Natural killer cell (primary cell): ENCODE measurements around the gene ZGPAT. TPM values are rescaled to one million over a fixed set of nuclear protein-coding genes. Genes with fewer than 3 reads are reported as not detected.

Experiments used
- ATAC-seq, 3 donors: fragments of 150-1000 bp in 2 of 3; fragments of 200-7000 bp in 1 of 3; cut with Tn5 transposase; 1 replicate in 1 of 3; 2 replicates in 2 of 3; pipeline ENCODE4 v1.10.0; 2021; ENCODE audit warnings: mild to moderate bottlenecking in 2 of 3, moderate library complexity in 2 of 3
- DNase-seq, 2 donors: peaks; one replicate each; pipeline versions ENCODE4 v3.0.0 to v3.0.0-alpha.2; 2013 to 2021; ENCODE audit warnings: mixed read lengths in 1 of 2
- H3K27ac ChIP-seq: one replicate; pipeline ENCODE4 v1.5.1; 2013; ENCODE audit warnings: mild to moderate bottlenecking, low read length
- H3K27me3 ChIP-seq: one replicate; pipeline ENCODE4 v1.6.1; 2013; ENCODE audit warnings: low read length; ENCODE audit not compliant: control insufficient read depth, insufficient read depth
- H3K36me3 ChIP-seq: one replicate; pipeline ENCODE4 v1.6.1; 2013; ENCODE audit warnings: low read length; ENCODE audit not compliant: control insufficient read depth, insufficient read depth
- H3K4me1 ChIP-seq: one replicate; pipeline ENCODE4 v1.6.1; 2013; ENCODE audit warnings: low read length; ENCODE audit not compliant: control insufficient read depth, insufficient read depth
- H3K4me3 ChIP-seq: one replicate; pipeline ENCODE4 v1.5.1; 2013; ENCODE audit warnings: low read length
- H3K9me3 ChIP-seq: one replicate; pipeline ENCODE4 v1.6.1; 2013; ENCODE audit warnings: low read length; ENCODE audit not compliant: control insufficient read depth, insufficient read depth
- H3K27ac Mint-ChIP-seq, 2 donors: one replicate each; pipeline ENCODE4 v1.8.0; 2022; ENCODE audit warnings: mild to moderate bottlenecking in 2 of 2, mixed read lengths in 2 of 2, moderate library complexity in 1 of 2
- H3K27me3 Mint-ChIP-seq, 2 donors: one replicate each; pipeline ENCODE4 v1.8.0; 2022; ENCODE audit warnings: low read depth in 2 of 2, mixed read lengths in 2 of 2
- H3K36me3 Mint-ChIP-seq: one replicate; pipeline ENCODE4 v1.8.0; 2022; ENCODE audit warnings: mixed read lengths
- H3K4me1 Mint-ChIP-seq, 2 donors: one replicate each; pipeline ENCODE4 v1.8.0; 2022; ENCODE audit warnings: mixed read lengths in 2 of 2
- H3K4me3 Mint-ChIP-seq: one replicate; pipeline ENCODE4 v1.8.0; 2022; ENCODE audit warnings: mild to moderate bottlenecking, moderate library complexity, mixed read lengths
- H3K9me3 Mint-ChIP-seq, 2 donors: one replicate each; pipeline ENCODE4 v1.8.0; 2022; ENCODE audit warnings: mixed read lengths in 2 of 2
- WGBS: methylation state at CpG from one replicate; pipeline ENCODE4 v1.1.7; 2013; ENCODE audit warnings: missing lambda C conversion rate; ENCODE audit not compliant: insufficient coverage; 5-methylcytosine and 5-hydroxymethylcytosine counted together
- intact Hi-C: fragments of 100-400 bp; cut with micrococcal nuclease; formaldehyde crosslinking; loops from one replicate; pipeline ENCODE4 v1.14.2; 2022
- total RNA-seq, 4 donors: library from RNA; stranded (reverse); fragments of 120-200 nt in 1 of 4; gene quantifications; one replicate each; pipeline versions ENCODE4 v1.2.3 to v1.2.4, GENCODE V29; 2013 to 2022
- TF ChIP-seq, protein P1 (sequence below): fragments of 200-600 bp; IDR thresholded peaks from one replicate; pipeline ENCODE4 v1.8.0; 2022; ENCODE audit warnings: antibody characterized with exemption

Gene ZGPAT
- total RNA-seq, 3 donors from 2014 or later (not counting 1 experiment from before 2014, with no cell fraction given), result 39.3 to 47.7 (median 46.1) TPM

GRCh38 chr20:63750807-63751470, 43.1 kb downstream of the ZGPAT start:
- no peak overlapping the region for H3K4me3 ChIP-seq
- 54% methylated on average over 26 of the region's 26 CpGs for WGBS
- H3K27ac ChIP-seq, result peak overlapping the region; percentile 49
- H3K9me3 Mint-ChIP-seq, result no peaks in the 10 kb centered on the region
- no peaks in the 10 kb centered on the region for H3K9me3 ChIP-seq
- peak overlapping the region; percentile 59 for H3K4me3 Mint-ChIP-seq
- ATAC-seq, result peak; percentile 58 to 88 (median 78)
- TF ChIP-seq, protein P1, sequence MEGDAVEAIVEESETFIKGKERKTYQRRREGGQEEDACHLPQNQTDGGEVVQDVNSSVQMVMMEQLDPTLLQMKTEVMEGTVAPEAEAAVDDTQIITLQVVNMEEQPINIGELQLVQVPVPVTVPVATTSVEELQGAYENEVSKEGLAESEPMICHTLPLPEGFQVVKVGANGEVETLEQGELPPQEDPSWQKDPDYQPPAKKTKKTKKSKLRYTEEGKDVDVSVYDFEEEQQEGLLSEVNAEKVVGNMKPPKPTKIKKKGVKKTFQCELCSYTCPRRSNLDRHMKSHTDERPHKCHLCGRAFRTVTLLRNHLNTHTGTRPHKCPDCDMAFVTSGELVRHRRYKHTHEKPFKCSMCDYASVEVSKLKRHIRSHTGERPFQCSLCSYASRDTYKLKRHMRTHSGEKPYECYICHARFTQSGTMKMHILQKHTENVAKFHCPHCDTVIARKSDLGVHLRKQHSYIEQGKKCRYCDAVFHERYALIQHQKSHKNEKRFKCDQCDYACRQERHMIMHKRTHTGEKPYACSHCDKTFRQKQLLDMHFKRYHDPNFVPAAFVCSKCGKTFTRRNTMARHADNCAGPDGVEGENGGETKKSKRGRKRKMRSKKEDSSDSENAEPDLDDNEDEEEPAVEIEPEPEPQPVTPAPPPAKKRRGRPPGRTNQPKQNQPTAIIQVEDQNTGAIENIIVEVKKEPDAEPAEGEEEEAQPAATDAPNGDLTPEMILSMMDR, result no peak
- no peaks in the 10 kb centered on the region for H3K36me3 ChIP-seq
- peak overlapping the region; percentile 43 to 73 for H3K27ac Mint-ChIP-seq
- no peaks in the 10 kb centered on the region for H3K27me3 ChIP-seq
- H3K36me3 Mint-ChIP-seq, result no peaks in the 10 kb centered on the region
- intact Hi-C loops, result loop anchor here (5.0 kb wide), 1 partner anchor 124 kb away; the partner anchor contains the start of gene GMEB2
- peaks cover 27% of the 10 kb centered on the region for H3K4me1 ChIP-seq
- H3K27me3 Mint-ChIP-seq, result no peaks in the 10 kb centered on the region
- peaks cover 7 to 27% of the 10 kb centered on the region in 2 donors for H3K4me1 Mint-ChIP-seq
- peak; percentile 41 to 85 for DNase-seq

DNA sequence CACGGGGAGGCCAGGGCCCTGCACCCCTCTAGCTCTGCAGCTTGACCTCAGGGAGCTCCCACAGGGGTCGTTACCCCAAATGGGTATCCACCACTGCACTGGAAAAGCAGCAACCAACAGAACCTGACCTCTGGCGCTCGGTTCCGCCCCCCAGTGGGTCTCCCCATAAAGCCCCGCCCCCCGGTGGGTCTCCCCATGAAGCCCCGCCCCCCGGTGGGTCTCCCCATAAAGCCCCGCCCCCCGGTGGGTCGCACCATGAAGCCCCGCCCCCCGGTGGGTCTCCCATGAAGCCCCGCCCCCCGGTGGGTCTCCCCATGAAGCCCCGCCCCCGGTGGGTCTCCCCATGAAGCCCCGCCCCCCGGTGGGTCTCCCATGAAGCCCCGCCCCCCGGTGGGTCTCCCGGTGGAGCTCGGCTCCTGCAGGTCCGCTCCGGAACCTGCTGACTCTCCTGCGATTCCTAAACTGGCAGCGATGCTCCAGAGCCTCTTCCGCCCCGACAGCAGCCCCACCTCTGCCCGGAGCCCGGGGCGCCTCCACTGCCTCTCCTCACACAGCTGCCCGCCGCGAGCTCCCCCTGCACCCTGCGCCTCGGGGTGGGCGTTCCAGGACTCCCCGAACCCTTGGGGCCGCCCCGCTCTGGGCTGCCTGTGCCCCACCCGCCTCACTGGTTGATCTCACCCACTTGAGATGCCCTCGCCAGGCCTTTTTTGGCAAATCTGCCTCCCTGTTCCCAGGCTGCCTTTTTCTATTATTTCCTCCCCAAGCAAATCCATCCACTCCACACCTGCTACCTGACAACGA, 43.8 kb downstream of the ZGPAT start:
- no peaks in the 10 kb centered on the region for H3K27me3 Mint-ChIP-seq
- ATAC-seq (peak in 1 of 3 donors; percentile 16), DNase-seq (no peak)
- Histone ChIP-seq H3K4me3 (no peak overlapping the region), H3K27ac (peak overlapping the region; percentile 49), H3K9me3 (no peaks in the 10 kb centered on the region), H3K4me1 (peaks cover 32% of the 10 kb centered on the region), H3K36me3 (no peaks in the 10 kb centered on the region), H3K27me3 (no peaks in the 10 kb centered on the region)
- H3K4me3 Mint-ChIP-seq, result peak overlapping the region; percentile 56
- H3K4me1 Mint-ChIP-seq, result peaks cover 15 to 35% of the 10 kb centered on the region in 2 donors
- H3K36me3 Mint-ChIP-seq, result no peaks in the 10 kb centered on the region
- intact Hi-C loops, result loop anchor here (5.0 kb wide), 1 partner anchor 124 kb away; the partner anchor contains the start of gene GMEB2
- no peaks in the 10 kb centered on the region for H3K9me3 Mint-ChIP-seq
- TF ChIP-seq, protein P1, result no peak
- 66% methylated on average over 45 of the region's 45 CpGs for WGBS
- H3K27ac Mint-ChIP-seq, result peak overlapping the region in 1 of 2 donors; percentile 73

GRCh38 chr20:63752411-63753101, 44.7 kb downstream of the ZGPAT start:
- no peak overlapping the region for H3K27ac Mint-ChIP-seq
- peaks cover 17 to 44% of the 10 kb centered on the region in 2 donors for H3K4me1 Mint-ChIP-seq

More at GRCh38 chr20:63752411-63753101, 44.7 kb downstream of the ZGPAT start:
- TF ChIP-seq, protein P1, result no peak
- DNase-seq, result no peak
- Mint-ChIP-seq H3K36me3 (no peaks in the 10 kb centered on the region), H3K9me3 (no peaks in the 10 kb centered on the region), H3K4me3 (no peak overlapping the region), H3K27me3 (no peaks in the 10 kb centered on the region)
- Histone ChIP-seq H3K4me3 (no peak overlapping the region), H3K27me3 (no peaks in the 10 kb centered on the region), H3K9me3 (no peaks in the 10 kb centered on the region), H3K4me1 (peaks cover 35% of the 10 kb centered on the region), H3K27ac (no peak overlapping the region), H3K36me3 (no peaks in the 10 kb centered on the region)
- no peak for ATAC-seq
- intact Hi-C loops, result loop anchor here (5.0 kb wide), 1 partner anchor 125 kb away; the partner anchor contains the start of gene GMEB2
- 92% methylated on average over 50 of the region's 50 CpGs for WGBS
